ENCODE results near the gene ATOSB.

GRCh38 chr9:35054185-35054835, 61.4 kb downstream of the ATOSB start:
- no peak for TF ChIP-seq CTCF (IDR thresholded peaks at IDR 0.05)
- TF ChIP-seq POLR2A (IDR thresholded peaks at IDR 0.05): no peak
